Brain microvascular endothelial cell (primary cell): Measurements from ENCODE around the gene GULP1.

Experiments
- DNase-seq: peaks from one replicate; pipeline ENCODE4 v3.0.0-alpha.2; 2020
- H3K27ac ChIP-seq: fragments of 250-450 bp; sonication (Bioruptor Pico); 2 replicates; pipeline ENCODE4 v1.5.1; 2020; ENCODE audit warnings: mild to moderate bottlenecking, moderate library complexity
- H3K27me3 ChIP-seq: fragments of 250-450 bp; sonication (Bioruptor Pico); replicated peaks from 2 replicates; pipeline ENCODE4 v1.5.1; 2020; ENCODE audit warnings: mild to moderate bottlenecking
- H3K36me3 ChIP-seq: fragments of 250-450 bp; sonication (Bioruptor Pico); replicated peaks from 2 replicates; pipeline ENCODE4 v1.5.1; 2020; ENCODE audit warnings: mild to moderate bottlenecking
- H3K4me3 ChIP-seq: 2 replicates; pipeline ENCODE4 v1.5.1; 2011; ENCODE audit warnings: low read depth, mild to moderate bottlenecking, control low read depth, low read length, moderate library complexity
- in situ Hi-C: cut with HindIII; loops from 2 replicates; pipeline ENCODE4 v1.10.0; 2017; ENCODE audit warnings: low sequenced_read_pairs, low pct_ligation_motif_present
- TF ChIP-seq, protein P1 (sequence below): IDR thresholded peaks from 2 replicates; pipeline ENCODE4 v1.5.1; 2011; ENCODE audit warnings: low read depth, mild to moderate bottlenecking, moderate library complexity, low read length, control low read depth, inconsistent platforms; ENCODE audit errors: missing control alignments

GULP1 gene

DNA sequence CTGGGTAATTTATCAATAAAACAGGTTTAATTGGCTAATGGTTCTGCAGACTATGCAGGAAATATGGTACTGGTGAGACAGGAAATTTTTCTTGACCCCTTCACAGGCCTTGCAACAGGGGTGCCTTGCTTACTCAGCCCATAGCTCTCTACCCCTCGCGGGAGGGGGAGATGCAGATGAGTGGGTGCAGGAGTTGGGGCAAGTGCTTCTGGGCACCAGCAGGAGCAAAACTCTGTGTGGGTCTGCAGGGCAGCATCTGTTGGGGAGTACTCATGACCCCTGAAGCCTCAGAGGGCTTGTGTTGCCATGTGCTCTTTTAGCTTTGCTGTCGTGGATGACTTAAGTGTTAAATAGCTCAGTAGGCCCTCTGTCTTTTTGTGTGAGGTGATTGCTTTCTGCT is 48.6 kb downstream of the GULP1 start:
- H3K4me3 ChIP-seq: no peak overlapping the region
- no peak for DNase-seq
- H3K36me3 ChIP-seq: no peaks in the 10 kb centered on the region
- H3K27ac ChIP-seq: no peak overlapping the region
- H3K27me3 ChIP-seq: no peaks in the 10 kb centered on the region
- TF ChIP-seq, protein P1, sequence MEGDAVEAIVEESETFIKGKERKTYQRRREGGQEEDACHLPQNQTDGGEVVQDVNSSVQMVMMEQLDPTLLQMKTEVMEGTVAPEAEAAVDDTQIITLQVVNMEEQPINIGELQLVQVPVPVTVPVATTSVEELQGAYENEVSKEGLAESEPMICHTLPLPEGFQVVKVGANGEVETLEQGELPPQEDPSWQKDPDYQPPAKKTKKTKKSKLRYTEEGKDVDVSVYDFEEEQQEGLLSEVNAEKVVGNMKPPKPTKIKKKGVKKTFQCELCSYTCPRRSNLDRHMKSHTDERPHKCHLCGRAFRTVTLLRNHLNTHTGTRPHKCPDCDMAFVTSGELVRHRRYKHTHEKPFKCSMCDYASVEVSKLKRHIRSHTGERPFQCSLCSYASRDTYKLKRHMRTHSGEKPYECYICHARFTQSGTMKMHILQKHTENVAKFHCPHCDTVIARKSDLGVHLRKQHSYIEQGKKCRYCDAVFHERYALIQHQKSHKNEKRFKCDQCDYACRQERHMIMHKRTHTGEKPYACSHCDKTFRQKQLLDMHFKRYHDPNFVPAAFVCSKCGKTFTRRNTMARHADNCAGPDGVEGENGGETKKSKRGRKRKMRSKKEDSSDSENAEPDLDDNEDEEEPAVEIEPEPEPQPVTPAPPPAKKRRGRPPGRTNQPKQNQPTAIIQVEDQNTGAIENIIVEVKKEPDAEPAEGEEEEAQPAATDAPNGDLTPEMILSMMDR: no peak
- in situ Hi-C loops: no loop called here

DNA sequence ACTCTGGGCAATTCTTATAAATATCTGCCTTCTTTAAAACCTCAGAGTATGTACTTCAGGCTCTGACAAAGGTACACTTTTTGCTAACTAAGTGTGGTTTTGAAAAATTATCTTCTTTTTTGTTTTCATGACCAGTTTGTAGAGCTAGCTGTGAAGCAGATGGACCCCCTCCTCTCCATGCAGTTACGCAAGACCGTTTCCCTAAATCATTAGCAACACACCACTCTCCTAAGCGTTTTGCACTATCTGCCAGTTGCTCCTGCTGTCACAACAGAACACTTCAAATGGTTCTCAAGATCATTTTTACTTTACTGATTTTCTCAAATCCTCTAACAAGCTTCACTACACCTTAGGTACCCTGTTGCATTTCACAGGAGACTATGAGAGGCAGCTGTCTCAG is 53.3 kb downstream of the GULP1 start:
- DNase-seq: no peak
- in situ Hi-C loops: no loop called here
- Histone ChIP-seq H3K36me3 (no peaks in the 10 kb centered on the region), H3K27ac (no peak overlapping the region), H3K27me3 (no peaks in the 10 kb centered on the region), H3K4me3 (no peak overlapping the region)
- TF ChIP-seq, protein P1: no peak

DNA sequence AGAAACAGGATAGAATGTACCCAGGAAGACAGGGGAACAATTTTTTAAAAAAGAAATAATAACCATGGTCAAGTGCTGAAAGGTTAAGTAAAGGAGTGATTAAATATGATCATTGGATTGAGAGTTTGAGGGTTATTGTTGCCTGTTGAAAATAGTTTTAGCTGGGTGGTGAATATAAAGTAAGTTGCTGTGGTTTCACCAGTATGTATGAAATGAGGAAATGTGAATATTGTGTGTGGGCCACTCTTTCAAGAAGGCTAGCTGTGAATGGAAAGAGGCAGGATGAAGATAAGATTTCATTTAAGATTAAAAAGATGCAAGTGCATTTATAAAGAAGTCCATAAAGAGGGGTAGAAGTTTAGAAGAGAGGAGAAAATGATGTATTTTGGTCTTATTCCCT is 53.8 kb downstream of the GULP1 start:
- in situ Hi-C loops: no loop called here
- H3K27ac ChIP-seq: no peak overlapping the region
- H3K4me3 ChIP-seq: no peak overlapping the region
- no peak for DNase-seq
- H3K27me3 ChIP-seq: no peaks in the 10 kb centered on the region
- TF ChIP-seq, protein P1: no peak
- no peaks in the 10 kb centered on the region for H3K36me3 ChIP-seq

DNA sequence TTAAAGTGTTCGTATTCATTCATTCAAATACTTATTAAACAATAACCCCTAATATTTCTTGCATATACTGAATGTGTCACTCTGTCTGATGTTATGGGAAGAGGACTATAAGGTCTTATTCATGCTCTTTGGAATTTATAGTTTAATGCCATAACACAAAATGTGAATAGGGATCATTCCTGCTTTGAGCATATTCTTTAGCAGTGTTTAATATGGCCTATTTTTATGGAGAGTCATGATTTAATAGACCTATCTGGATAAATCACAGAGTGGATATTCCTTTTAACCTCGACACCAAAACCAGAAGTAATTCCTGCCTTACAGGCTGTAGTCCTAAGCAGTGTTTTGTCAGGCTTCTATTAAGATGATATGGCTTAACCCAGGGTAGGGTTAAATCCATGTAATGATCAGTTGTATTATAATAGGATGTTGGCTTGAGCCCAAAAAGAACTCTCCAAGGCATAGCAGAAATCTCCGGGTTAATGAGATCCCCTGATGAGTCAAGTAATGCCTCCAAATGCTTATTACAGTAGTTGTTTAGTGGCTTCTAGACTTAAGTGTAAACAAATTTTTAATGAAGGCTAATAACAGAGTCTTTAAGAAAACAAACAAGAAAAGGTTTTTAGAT is 54.3 kb downstream of the GULP1 start:
- no peak overlapping the region for H3K27ac ChIP-seq
- H3K27me3 ChIP-seq: no peaks in the 10 kb centered on the region
- no peak overlapping the region for H3K4me3 ChIP-seq
- TF ChIP-seq, protein P1: no peak
- no peaks in the 10 kb centered on the region for H3K36me3 ChIP-seq
- no peak for DNase-seq
- in situ Hi-C loops: no loop called here

DNA sequence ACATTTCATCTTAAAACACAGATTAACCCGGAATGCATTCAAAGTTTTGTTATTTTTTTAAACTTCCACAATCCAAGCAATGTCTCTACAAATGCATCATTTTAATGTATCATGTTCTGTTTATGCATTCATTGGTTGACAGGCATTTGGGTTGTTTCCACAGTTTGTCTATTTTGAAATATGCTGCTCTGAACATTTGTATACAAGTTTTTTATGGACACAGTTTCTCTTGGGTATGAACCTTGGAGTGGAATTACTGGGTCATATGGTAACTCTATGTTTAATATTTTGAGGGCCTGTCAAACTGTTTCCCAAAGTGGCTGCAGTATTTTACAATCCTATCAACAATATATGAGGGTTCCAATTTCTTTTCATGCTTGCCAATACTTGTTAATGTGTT is 57.3 kb downstream of the GULP1 start:
- Histone ChIP-seq H3K36me3 (no peaks in the 10 kb centered on the region), H3K27ac (no peak overlapping the region), H3K27me3 (no peaks in the 10 kb centered on the region), H3K4me3 (no peak overlapping the region)
- DNase-seq: no peak
- in situ Hi-C loops: no loop called here
- TF ChIP-seq, protein P1: no peak

DNA sequence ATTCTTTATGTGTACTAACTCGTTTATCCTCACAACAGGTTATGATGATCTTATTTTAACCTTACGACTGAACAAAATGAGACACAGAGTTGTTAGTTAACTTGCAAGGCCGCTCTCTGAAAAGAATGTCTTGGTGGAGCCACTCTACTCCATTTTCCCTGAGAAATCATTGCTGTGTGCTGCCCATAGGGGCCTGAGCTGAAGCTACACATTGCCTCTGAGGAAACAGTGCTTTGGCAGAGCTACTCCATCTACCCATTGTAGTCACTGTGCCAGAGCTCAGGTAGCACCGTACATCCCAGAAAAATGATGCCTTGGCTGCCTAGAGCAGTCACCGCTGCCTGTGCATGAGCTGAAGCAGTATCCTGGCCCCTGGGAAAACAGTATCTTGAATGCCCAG is 61.6 kb downstream of the GULP1 start:
- Histone ChIP-seq H3K27ac (no peak overlapping the region), H3K27me3 (no peaks in the 10 kb centered on the region), H3K36me3 (no peaks in the 10 kb centered on the region), H3K4me3 (no peak overlapping the region)
- in situ Hi-C loops: no loop called here
- TF ChIP-seq, protein P1: no peak
- no peak for DNase-seq
